Tibial artery (tissue), 4 donors: ENCODE results near the gene CACNA2D1.

Source experiments
- DNase-seq, 2 donors: peaks; one replicate each; pipeline ENCODE4 v3.0.0-alpha.2; 2019
- H3K27ac ChIP-seq, 2 donors: fragments of 200-600 bp; sonication (generic) in 1 of 2; 1 replicate in 1 of 2; 2 replicates in 1 of 2; pipeline ENCODE4 v1.5.1; 2018 to 2019; ENCODE audit warnings: mild to moderate bottlenecking in 1 of 2
- H3K27me3 ChIP-seq, 2 donors: fragments of 200-600 bp; sonication (generic) in 1 of 2; one replicate each; pipeline versions ENCODE4 v1.5.1 to v1.6.0; 2016 to 2019
- H3K36me3 ChIP-seq, 3 donors: fragments of 200-600 bp; sonication (generic) in 2 of 3; one replicate each; pipeline ENCODE4 v1.5.1; 2016 to 2019; ENCODE audit warnings: mild to moderate bottlenecking in 2 of 3
- H3K4me1 ChIP-seq, 4 donors: fragments of 200-600 bp; sonication (generic) in 2 of 4; 1 replicate in 3 of 4; 2 replicates in 1 of 4; pipeline ENCODE4 v1.5.1; 2016 to 2019
- H3K4me3 ChIP-seq, 2 donors: fragments of 200-600 bp; sonication (generic) in 1 of 2; 1 replicate in 1 of 2; 2 replicates in 1 of 2; pipeline ENCODE4 v1.5.1; 2018 to 2019; ENCODE audit warnings: mild to moderate bottlenecking in 2 of 2
- H3K9me3 ChIP-seq, 3 donors: fragments of 200-600 bp; sonication (generic) in 1 of 3; one replicate each; pipeline ENCODE4 v1.5.1; 2016 to 2019
- intact Hi-C: fragments of 100-400 bp; cut with DNase I; formaldehyde crosslinking; loops from one replicate; pipeline ENCODE4 v1.15.0; 2023; ENCODE audit warnings: low total_unique reads
- TF ChIP-seq, protein P1 (sequence below), 2 experiments: fragments of 200-600 bp in 1 of 2; fragments of 450-650 bp in 1 of 2; IDR thresholded peaks; one replicate each; pipeline ENCODE4 v1.5.1; 2017 to 2019; ENCODE audit warnings: antibody characterized with exemption in 2 of 2, mild to moderate bottlenecking in 1 of 2, moderate library complexity in 1 of 2

The CACNA2D1 gene

DNA sequence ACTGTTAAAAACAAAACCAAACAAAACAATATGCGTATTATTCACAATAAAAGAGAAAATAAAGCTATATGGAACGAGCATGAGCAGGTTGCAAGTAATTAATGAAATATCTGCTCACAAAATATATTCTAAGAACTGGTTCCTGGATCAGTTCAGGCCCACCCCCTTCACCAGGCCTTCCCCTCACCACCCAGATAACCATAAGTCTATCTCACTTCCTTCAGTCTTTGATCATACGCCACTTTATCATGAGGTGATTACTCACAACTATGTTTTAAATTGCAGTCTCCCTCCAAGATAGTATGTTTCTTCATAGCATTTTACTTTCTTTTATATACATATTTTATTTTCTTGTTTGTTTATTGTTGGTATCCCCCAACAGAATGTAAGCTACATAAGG, 410.7 kb downstream of the CACNA2D1 start:
- peaks cover 0 to 7% (median 0%) of the 10 kb centered on the region in 3 donors for H3K36me3 ChIP-seq
- intact Hi-C loops = no loop called here

DNA sequence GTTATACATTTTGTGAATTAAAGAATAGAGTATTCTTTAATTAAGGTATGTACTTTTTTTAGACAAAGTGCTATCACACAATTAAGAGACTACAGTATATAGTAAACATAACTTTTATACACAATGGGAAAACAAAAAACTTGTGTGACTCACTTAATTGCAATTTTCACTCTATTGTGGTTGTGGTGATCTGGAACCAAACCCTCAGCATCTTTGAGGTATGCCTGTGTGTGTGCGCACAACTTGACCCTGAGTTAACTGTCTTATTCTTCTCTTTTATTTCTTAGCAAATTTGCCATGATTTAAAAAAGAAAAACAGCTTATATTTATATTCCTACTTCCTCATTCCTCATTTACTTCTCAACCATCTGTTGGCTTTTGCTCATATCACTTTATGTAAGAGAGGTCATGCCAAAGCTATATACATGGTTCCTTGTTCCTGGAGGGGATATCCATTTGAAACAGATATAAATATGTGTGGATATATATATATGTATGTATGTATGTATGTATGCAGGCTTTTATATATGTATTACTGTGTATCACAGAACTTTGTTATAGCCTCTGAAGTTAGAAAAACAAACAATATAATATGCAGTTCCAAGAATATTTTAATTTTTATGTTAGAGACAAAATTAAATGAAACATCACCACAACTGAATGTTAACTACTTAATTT, 414.2 kb downstream of the CACNA2D1 start:
- intact Hi-C loops = no loop called here
- no peak for DNase-seq

More for the DNA sequence above, 410.7 kb downstream of the CACNA2D1 start:
- H3K4me1 ChIP-seq = no peaks in the 10 kb centered on the region
- DNase-seq = no peak
- no peak overlapping the region for H3K4me3 ChIP-seq
- no peaks in the 10 kb centered on the region for H3K27me3 ChIP-seq
- TF ChIP-seq, protein P1, sequence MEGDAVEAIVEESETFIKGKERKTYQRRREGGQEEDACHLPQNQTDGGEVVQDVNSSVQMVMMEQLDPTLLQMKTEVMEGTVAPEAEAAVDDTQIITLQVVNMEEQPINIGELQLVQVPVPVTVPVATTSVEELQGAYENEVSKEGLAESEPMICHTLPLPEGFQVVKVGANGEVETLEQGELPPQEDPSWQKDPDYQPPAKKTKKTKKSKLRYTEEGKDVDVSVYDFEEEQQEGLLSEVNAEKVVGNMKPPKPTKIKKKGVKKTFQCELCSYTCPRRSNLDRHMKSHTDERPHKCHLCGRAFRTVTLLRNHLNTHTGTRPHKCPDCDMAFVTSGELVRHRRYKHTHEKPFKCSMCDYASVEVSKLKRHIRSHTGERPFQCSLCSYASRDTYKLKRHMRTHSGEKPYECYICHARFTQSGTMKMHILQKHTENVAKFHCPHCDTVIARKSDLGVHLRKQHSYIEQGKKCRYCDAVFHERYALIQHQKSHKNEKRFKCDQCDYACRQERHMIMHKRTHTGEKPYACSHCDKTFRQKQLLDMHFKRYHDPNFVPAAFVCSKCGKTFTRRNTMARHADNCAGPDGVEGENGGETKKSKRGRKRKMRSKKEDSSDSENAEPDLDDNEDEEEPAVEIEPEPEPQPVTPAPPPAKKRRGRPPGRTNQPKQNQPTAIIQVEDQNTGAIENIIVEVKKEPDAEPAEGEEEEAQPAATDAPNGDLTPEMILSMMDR (IDR thresholded peaks at IDR 0.05) = no peak
- no peak overlapping the region for H3K27ac ChIP-seq
- H3K9me3 ChIP-seq = no peaks in the 10 kb centered on the region

DNA sequence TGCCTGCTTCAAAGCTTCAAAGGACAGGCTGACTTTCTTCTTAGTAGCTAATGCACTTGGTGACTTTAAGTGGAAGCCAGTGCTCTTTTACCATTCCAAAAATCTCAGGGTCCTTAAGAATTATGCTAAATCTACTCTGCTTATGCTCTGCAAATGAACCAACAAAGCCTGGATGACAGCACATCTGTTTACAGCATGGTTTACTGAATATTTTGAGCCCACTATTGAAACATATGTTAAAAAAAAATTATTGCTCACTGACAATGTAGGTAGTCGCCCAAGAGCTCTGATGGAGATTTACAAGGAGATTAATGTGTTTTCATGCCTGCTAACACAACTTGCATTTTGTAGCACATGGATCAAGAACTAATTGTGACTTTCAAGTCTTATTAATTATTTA, 415.5 kb downstream of the CACNA2D1 start:
- Histone ChIP-seq H3K4me3 (no peak overlapping the region), H3K27ac (no peak overlapping the region), H3K27me3 (no peaks in the 10 kb centered on the region), H3K4me1 (no peaks in the 10 kb centered on the region), H3K9me3 (no peaks in the 10 kb centered on the region), H3K36me3 (no peaks in the 10 kb centered on the region)
- TF ChIP-seq, protein P1 (IDR thresholded peaks at IDR 0.05) = no peak
- DNase-seq = no peak
- intact Hi-C loops = no loop called here

More for the DNA sequence above, 414.2 kb downstream of the CACNA2D1 start:
- H3K4me3 ChIP-seq = no peak overlapping the region
- H3K27me3 ChIP-seq = no peaks in the 10 kb centered on the region
- H3K36me3 ChIP-seq = no peaks in the 10 kb centered on the region
- no peaks in the 10 kb centered on the region for H3K4me1 ChIP-seq
- TF ChIP-seq, protein P1 (IDR thresholded peaks at IDR 0.05) = no peak
- H3K9me3 ChIP-seq = no peaks in the 10 kb centered on the region
- H3K27ac ChIP-seq = no peak overlapping the region

DNA sequence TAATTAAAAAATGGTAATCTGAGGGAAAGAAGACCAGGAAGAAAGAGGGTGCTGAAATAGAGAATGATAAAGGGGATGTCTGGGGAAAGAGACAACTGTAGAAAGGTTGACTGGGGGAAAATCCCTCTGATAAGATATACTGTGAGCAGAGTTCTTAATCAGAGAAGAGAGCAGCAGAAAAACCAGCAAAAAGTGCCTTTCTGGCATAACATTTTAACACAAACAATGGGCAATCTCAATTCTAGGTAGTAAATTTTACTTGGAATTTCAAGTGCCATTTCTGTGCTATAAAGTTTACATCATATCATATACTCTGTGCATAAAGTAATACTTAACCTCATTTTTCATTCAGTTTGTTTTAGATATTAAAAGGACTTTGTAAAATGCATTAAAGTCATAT, 421.9 kb downstream of the CACNA2D1 start:
- no peak for DNase-seq
- peaks cover 0 to 29% (median 11%) of the 10 kb centered on the region in 4 donors for H3K4me1 ChIP-seq
- H3K27ac ChIP-seq = no peak overlapping the region
- intact Hi-C loops = no loop called here
- H3K36me3 ChIP-seq = no peaks in the 10 kb centered on the region
- H3K27me3 ChIP-seq = no peaks in the 10 kb centered on the region
- H3K4me3 ChIP-seq = no peak overlapping the region
- TF ChIP-seq, protein P1 (IDR thresholded peaks at IDR 0.05) = no peak
- H3K9me3 ChIP-seq = no peaks in the 10 kb centered on the region

DNA sequence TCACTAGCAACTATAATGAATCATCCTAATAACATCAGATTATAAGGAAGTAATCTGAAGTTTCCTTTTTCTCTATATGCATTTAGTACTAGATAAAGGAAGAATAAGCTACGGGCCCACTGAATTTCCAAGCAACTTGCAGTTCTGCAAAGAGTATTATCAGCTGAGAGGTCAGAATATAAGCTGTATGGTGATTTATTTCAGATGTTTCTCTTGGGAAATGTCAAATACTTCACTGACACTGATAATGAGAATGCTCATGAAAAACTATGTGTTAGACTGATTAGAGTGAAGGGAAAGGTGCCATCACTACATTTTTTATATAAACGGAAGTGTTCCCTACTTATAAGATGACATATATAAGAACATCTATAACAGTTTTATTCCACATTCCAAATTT, 422.5 kb downstream of the CACNA2D1 start:
- Histone ChIP-seq H3K4me1 (peaks cover 0 to 33% (median 11%) of the 10 kb centered on the region in 4 donors), H3K9me3 (no peaks in the 10 kb centered on the region), H3K27ac (no peak overlapping the region), H3K4me3 (no peak overlapping the region), H3K27me3 (no peaks in the 10 kb centered on the region), H3K36me3 (no peaks in the 10 kb centered on the region)
- DNase-seq = no peak
- TF ChIP-seq, protein P1 (IDR thresholded peaks at IDR 0.05) = no peak
- intact Hi-C loops = no loop called here
